Activated CD8-positive, alpha-beta T cell treated with anti-CD3 and anti-CD28 coated beads for 36 hours (primary cell): ENCODE data around the gene LIME1. TPM values are rescaled to one million over a fixed set of nuclear protein-coding genes. Genes with fewer than 3 reads are reported as not detected.
A peak's percentile ranks its signal among the peaks of the same experiment; 100 is the strongest.

Experiments
- ATAC-seq: fragments of 200-7000 bp; cut with Tn5 transposase; one replicate; pipeline ENCODE4 v1.10.0; 2021; ENCODE audit warnings: mild to moderate bottlenecking, moderate library complexity
- CTCF ChIA-PET: fragments of 350-600 bp; sonication (Branson Sonifier 250); formaldehyde crosslinking; loops from one replicate; lab custom pipeline; 2021; ENCODE audit warnings: antibody characterized with exemption; lab: Charles Lee
- POLR2A ChIA-PET: fragments of 350-600 bp; sonication (Branson Sonifier 250); formaldehyde crosslinking; loops from one replicate; lab custom pipeline; 2021; ENCODE audit warnings: antibody characterized with exemption; lab: Charles Lee
- DNase-seq: peaks from one replicate; pipeline ENCODE4 v3.0.0-alpha.2; 2020
- H3K27ac Mint-ChIP-seq: one replicate; pipeline ENCODE4 v1.8.0; 2021; ENCODE audit warnings: mild to moderate bottlenecking, mixed read lengths
- H3K27me3 Mint-ChIP-seq: one replicate; pipeline ENCODE4 v1.8.0; 2021; ENCODE audit warnings: mixed read lengths
- H3K36me3 Mint-ChIP-seq: one replicate; pipeline ENCODE4 v1.8.0; 2021; ENCODE audit warnings: low read depth, mixed read lengths
- H3K4me1 Mint-ChIP-seq: one replicate; pipeline ENCODE4 v1.8.0; 2021; ENCODE audit warnings: low read depth, mixed read lengths
- H3K4me3 Mint-ChIP-seq: one replicate; pipeline ENCODE4 v1.8.0; 2021; ENCODE audit warnings: mild to moderate bottlenecking, moderate library complexity, mixed read lengths
- H3K9me3 Mint-ChIP-seq: one replicate; pipeline ENCODE4 v1.8.0; 2021; ENCODE audit warnings: mixed read lengths
- intact Hi-C: fragments of 100-400 bp; cut with micrococcal nuclease; formaldehyde crosslinking; loops from one replicate; pipeline ENCODE4 v1.10.0; 2022
- total RNA-seq, 2 experiments: library from RNA; stranded (reverse); gene quantifications; one replicate each; pipeline ENCODE4 v1.2.3, GENCODE V29; 2021
- TF ChIP-seq, protein P1 (sequence below): fragments of 200-600 bp; IDR thresholded peaks from one replicate; pipeline ENCODE4 v1.8.0; 2022; ENCODE audit warnings: antibody characterized with exemption, mild to moderate bottlenecking

The LIME1 gene
- total RNA-seq, 2 experiments from 2014 or later = 15.5 to 16.8 TPM

DNA sequence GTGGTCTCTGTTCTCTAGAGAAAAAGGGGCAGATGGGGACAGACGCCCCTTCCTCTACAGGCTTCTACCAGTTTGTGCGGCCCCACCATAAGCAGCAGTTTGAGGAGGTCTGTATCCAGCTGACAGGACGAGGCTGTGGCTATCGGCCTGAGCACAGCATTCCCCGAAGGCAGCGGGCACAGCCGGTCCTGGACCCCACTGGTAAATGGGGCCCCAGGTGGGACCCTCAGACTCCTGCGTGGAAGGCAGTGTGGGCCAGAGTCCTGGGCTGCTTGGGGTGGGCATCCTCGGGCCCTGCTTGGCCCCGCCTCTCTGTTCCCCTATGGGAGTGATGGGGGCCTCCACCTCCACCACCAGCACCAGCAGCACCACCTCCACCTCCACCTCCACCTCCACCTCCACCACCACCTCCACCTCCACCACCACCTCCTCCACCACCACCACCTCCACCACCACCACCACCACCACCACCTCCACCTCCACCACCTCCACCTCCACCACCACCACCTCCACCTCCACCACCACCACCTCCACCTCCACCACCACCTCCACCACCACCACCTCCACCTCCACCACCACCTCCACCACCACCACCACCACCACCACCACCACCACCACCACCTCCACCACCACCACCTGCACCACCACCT, 43.3 kb upstream of the LIME1 start:
- H3K36me3 Mint-ChIP-seq = peaks cover 18% of the 10 kb centered on the region

DNA sequence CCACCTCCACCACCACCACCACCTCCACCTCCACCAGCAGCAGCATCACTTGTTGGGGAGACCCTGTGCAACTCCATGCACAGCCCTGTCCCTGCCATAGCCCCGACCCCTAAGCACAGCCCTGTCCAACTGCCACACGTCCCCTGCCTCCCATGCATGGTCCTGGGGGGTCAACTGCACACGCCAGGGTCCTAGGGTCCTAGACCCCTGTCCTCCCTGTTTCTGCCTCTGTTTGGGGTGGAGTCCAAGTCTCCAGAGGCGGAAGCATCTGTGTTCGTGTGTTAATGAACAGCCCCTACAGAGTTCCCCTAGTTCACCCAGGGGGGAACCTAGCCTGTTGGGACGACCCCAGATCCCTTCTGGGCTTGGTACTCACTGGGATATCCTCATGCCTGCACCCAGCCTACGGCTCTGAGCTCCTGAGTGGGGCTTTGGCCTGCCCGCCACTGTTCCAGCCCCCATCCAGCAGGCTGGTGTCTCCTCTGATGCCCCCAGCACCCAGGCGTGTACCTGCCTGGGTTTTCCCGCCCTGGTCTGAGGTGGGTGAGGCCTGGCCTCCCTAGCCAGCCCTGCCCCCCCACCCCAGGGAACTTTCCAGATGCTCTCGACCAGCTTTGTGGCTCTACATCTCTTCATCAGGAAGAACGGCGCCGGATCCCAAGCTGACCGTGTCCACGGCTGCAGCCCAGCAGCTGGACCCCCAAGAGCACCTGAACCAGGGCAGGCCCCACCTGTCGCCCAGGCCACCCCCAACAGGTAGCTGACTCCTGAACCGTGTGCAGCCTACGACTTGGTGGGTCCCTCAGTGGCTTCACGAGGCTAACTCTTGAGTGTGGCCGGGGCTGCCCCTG, 42.5 kb upstream of the LIME1 start:
- intact Hi-C loops = no loop called here
- no peak for DNase-seq
- peak overlapping the region; percentile 83 for H3K27ac Mint-ChIP-seq
- TF ChIP-seq, protein P1, sequence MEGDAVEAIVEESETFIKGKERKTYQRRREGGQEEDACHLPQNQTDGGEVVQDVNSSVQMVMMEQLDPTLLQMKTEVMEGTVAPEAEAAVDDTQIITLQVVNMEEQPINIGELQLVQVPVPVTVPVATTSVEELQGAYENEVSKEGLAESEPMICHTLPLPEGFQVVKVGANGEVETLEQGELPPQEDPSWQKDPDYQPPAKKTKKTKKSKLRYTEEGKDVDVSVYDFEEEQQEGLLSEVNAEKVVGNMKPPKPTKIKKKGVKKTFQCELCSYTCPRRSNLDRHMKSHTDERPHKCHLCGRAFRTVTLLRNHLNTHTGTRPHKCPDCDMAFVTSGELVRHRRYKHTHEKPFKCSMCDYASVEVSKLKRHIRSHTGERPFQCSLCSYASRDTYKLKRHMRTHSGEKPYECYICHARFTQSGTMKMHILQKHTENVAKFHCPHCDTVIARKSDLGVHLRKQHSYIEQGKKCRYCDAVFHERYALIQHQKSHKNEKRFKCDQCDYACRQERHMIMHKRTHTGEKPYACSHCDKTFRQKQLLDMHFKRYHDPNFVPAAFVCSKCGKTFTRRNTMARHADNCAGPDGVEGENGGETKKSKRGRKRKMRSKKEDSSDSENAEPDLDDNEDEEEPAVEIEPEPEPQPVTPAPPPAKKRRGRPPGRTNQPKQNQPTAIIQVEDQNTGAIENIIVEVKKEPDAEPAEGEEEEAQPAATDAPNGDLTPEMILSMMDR = no peak
- H3K4me1 Mint-ChIP-seq = peaks cover 21% of the 10 kb centered on the region
- no peaks in the 10 kb centered on the region for H3K9me3 Mint-ChIP-seq
- ATAC-seq = no peak
- ChIA-PET CTCF (no interaction called here), POLR2A (interaction anchor here (0.7 to 1.0 kb wide), 2 partner anchors 36 to 123 kb away, joined by 3 read pairs; partner anchors contain the start of gene RTEL1)
- H3K4me3 Mint-ChIP-seq = peak overlapping the region; percentile 41
- H3K27me3 Mint-ChIP-seq = no peaks in the 10 kb centered on the region
- H3K36me3 Mint-ChIP-seq = peaks cover 18% of the 10 kb centered on the region

More for the DNA sequence above, 43.3 kb upstream of the LIME1 start:
- peaks cover 16% of the 10 kb centered on the region for H3K4me1 Mint-ChIP-seq
- TF ChIP-seq, protein P1 = no peak
- H3K27me3 Mint-ChIP-seq = no peaks in the 10 kb centered on the region
- ChIA-PET POLR2A (no interaction called here), CTCF (no interaction called here)
- intact Hi-C loops = no loop called here
- H3K9me3 Mint-ChIP-seq = no peaks in the 10 kb centered on the region
- DNase-seq (no peak), ATAC-seq (no peak)
- H3K4me3 Mint-ChIP-seq = no peak overlapping the region
- H3K27ac Mint-ChIP-seq = peak overlapping the region; percentile 30

DNA sequence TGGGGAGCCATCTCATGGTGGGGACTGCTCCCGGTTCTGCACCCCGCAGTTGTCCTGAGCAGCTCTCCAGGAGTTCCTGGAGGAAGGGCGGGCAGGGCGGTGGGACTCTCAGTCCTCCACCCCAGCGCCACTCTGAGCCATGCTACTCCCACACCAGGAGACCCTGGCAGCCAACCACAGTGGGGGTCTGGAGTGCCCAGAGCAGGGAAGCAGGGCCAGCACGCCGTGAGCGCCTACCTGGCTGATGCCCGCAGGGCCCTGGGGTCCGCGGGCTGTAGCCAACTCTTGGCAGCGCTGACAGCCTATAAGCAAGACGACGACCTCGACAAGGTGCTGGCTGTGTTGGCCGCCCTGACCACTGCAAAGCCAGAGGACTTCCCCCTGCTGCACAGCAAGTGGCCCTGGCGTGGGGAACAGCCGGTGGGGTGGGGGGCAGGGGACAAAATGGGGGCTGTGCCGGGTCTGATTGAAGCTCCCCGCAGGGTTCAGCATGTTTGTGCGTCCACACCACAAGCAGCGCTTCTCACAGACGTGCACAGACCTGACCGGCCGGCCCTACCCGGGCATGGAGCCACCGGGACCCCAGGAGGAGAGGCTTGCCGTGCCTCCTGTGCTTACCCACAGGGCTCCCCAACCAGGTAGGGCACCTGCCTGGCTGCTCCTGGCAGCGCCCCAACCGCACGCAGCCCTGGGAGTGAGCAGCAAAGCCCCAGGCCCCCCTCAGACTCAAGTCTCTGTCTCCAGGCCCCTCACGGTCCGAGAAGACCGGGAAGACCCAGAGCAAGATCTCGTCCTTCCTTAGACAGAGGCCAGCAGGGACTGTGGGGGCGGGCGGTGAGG, 41.7 kb upstream of the LIME1 start:
- intact Hi-C loops = no loop called here
- Mint-ChIP-seq H3K27me3 (no peaks in the 10 kb centered on the region), H3K4me1 (peaks cover 26% of the 10 kb centered on the region), H3K4me3 (no peak overlapping the region), H3K9me3 (no peaks in the 10 kb centered on the region), H3K36me3 (peaks cover 18% of the 10 kb centered on the region), H3K27ac (no peak overlapping the region)
- CTCF ChIA-PET = no interaction called here
- ATAC-seq (no peak), DNase-seq (no peak)
- TF ChIP-seq, protein P1 = no peak
- POLR2A ChIA-PET = interaction anchor here (0.7 to 2.7 kb wide), 4 partner anchors 8 to 173 kb away, joined by 3 to 13 read pairs (median 4); partner anchors contain the start of gene RTEL1

DNA sequence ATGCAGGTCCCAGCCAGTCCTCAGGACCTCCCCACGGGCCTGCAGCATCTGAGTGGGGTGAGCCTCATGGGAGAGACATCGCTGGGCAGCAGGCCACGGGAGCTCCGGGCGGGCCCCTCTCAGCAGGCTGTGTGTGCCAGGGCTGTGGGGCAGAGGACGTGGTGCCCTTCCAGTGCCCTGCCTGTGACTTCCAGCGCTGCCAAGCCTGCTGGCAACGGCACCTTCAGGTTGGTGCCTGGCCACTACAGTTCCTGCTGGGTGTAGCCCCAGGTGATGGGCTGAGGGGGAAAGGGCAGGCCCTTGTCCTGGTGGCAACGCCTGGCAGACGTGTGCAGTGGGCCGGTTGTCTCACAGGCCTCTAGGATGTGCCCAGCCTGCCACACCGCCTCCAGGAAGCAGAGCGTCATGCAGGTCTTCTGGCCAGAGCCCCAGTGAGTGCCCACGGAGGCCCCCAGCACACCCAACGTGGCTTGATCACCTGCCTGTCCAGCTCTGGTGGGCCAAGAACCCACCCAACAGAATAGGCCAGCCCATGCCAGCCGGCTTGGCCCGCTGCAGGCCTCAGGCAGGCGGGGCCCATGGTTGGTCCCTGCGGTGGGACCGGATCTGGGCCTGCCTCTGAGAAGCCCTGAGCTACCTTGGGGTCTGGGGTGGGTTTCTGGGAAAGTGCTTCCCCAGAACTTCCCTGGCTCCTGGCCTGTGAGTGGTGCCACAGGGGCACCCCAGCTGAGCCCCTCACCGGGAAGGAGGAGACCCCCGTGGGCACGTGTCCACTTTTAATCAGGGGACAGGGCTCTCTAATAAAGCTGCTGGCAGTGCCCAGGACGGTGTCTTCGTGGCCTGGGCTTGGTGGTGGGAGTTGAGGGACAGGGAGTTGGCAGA, 40.8 kb upstream of the LIME1 start:
- no peaks in the 10 kb centered on the region for H3K9me3 Mint-ChIP-seq
- no peaks in the 10 kb centered on the region for H3K27me3 Mint-ChIP-seq
- ChIA-PET POLR2A (interaction anchor here (0.8 to 2.7 kb wide), 6 partner anchors 9 to 174 kb away, joined by 3 to 13 read pairs (median 4); partner anchors contain the start of gene ABHD16B), CTCF (interaction anchor here (0.8 kb wide), 1 partner anchor 89 kb away, joined by 3 read pairs; no protein-coding TSS in a partner anchor)
- DNase-seq (no peak), ATAC-seq (no peak)
- peak overlapping the region; percentile 25 for H3K27ac Mint-ChIP-seq
- H3K4me3 Mint-ChIP-seq = no peak overlapping the region
- TF ChIP-seq, protein P1 = no peak
- peaks cover 26% of the 10 kb centered on the region for H3K4me1 Mint-ChIP-seq
- intact Hi-C loops = no loop called here
- peaks cover 18% of the 10 kb centered on the region for H3K36me3 Mint-ChIP-seq
